Heart right ventricle (tissue), 16 donors: ENCODE results near the gene MICAL3. TPM values are rescaled to one million over a fixed set of nuclear protein-coding genes. Genes with fewer than 3 reads are reported as not detected.

Source experiments
- ATAC-seq, 8 donors: fragments of 200-7000 bp; cut with Tn5 transposase; one replicate each; pipeline ENCODE4 v1.9.1; 2020; ENCODE audit warnings: mild to moderate bottlenecking in 8 of 8, moderate library complexity in 8 of 8, moderate number of reproducible peaks in 1 of 8
- DNase-seq, 2 donors: peaks; one replicate each; pipeline ENCODE4 v3.0.0-alpha.2; 2020
- H3K27ac ChIP-seq, 10 donors: fragments of 200-600 bp; sonication (generic) in 2 of 10; one replicate each; pipeline versions ENCODE4 v1.5.0 to v1.8.0; 2020 to 2022; ENCODE audit warnings: mild to moderate bottlenecking in 3 of 10
- H3K27me3 ChIP-seq, 7 donors: fragments of 200-600 bp; one replicate each; pipeline ENCODE4 v1.8.0; 2021 to 2022; ENCODE audit warnings: mild to moderate bottlenecking in 2 of 7
- H3K36me3 ChIP-seq, 9 donors: fragments of 200-600 bp; sonication (generic) in 1 of 9; one replicate each; pipeline versions ENCODE4 v1.5.0 to v1.8.0; 2020 to 2022; ENCODE audit warnings: mild to moderate bottlenecking in 2 of 9
- H3K4me1 ChIP-seq, 9 donors: fragments of 200-600 bp; sonication (generic) in 1 of 9; one replicate each; pipeline versions ENCODE4 v1.5.0 to v1.8.0; 2020 to 2022; ENCODE audit warnings: mild to moderate bottlenecking in 4 of 9
- H3K4me3 ChIP-seq, 10 donors: fragments of 200-600 bp; sonication (generic) in 2 of 10; one replicate each; pipeline versions ENCODE4 v1.5.0 to v1.8.0; 2020 to 2022; ENCODE audit warnings: mild to moderate bottlenecking in 7 of 10, moderate library complexity in 2 of 10
- H3K9me3 ChIP-seq, 11 donors: fragments of 200-600 bp in 10 of 11; sonication (generic) in 2 of 11; one replicate each; pipeline versions ENCODE4 v1.5.0 to v1.8.0; 2013 to 2022; ENCODE audit warnings: mild to moderate bottlenecking in 2 of 11, control low read depth in 1 of 11, moderate library complexity in 1 of 11
- CTCF ChIP-seq, 9 donors: fragments of 200-600 bp; sonication (generic) in 2 of 9; IDR thresholded peaks; one replicate each; pipeline versions ENCODE4 v1.5.0 to v1.8.0; 2021 to 2022; ENCODE audit warnings: antibody characterized with exemption in 9 of 9, mild to moderate bottlenecking in 5 of 9, moderate library complexity in 1 of 9
- WGBS, 2 donors: extraction: QIAGEN DNeasy Blood & Tissue Kit; methylation state at CpG; one replicate each; pipeline ENCODE4 v1.1.7; 2013; ENCODE audit warnings: inconsistent platforms in 1 of 2; 5-methylcytosine and 5-hydroxymethylcytosine counted together
- intact Hi-C, 10 donors: fragments of 100-400 bp; cut with DNase I; formaldehyde crosslinking; loops; one replicate each; pipeline versions ENCODE4 v1.11.1 to v1.14.2; 2022
- polyA plus RNA-seq, 2 donors: library from polyadenylated mRNA; stranded (reverse); fragments of 200-250 nt; gene quantifications; one replicate each; pipeline ENCODE4 v1.2.3, GENCODE V29; 2013
- total RNA-seq, 10 donors: library from RNA; stranded (reverse); fragmentation: NEBNext Ultra II Directional in 3 of 10; extraction: Animal tissue kit (Norgen Biotek cat#: 25700) in 3 of 10; gene quantifications; one replicate each; pipeline versions ENCODE4 v1.2.1 to v1.2.4, GENCODE V29; 2021 to 2023
- donor health status: Arrhythmogenic right ventricular cardiomyopathy.
- donor health status: ischemic (EF 13 %, LVEDD 7.1; RV severe dilation, severe dysfunction).
- donor health status: healthy with polysubstance abuse.
- donor health status: DM: no; HTN: yes; CAD: no.
- donor health status: DM: no; HTN: no; CAD: no.
- donor health status: ischemic (EF 25% LVEDD 6.9; RV normal size, moderate dysfunction).
- donor health status: ischemic (EF 25% LVEDD 5.7; RV mildly dilated, moderate dysfunction).
- donor health status: healthy.
- donor health status: DM: yes; HTN: yes; CAD: no.
- donor health status: Ischemic cardiomyopathy.
- donor health status: ischemic (EF 35%, LVEDD 5.7; RV mildly dilated, moderate dysfunction).
- donor health status: nonischemic (EF 11% LVEDD 7.7; RV severe dilation, severe dysfunction).
- donor health status: DM: yes; HTN: yes; CAD: no.
- donor health status: PGD.
- donor health status: ischemic (EF 29% LVEDD 5.4; RV normal size, mild dysfunction).
- donor health status: nonischemic (EF 23%, LVEDD 6.1; RV moderate dilation, normal function).

MICAL3 gene
- total and polyA plus RNA-seq, 12 donors, result 13.2 to 137 (median 109) TPM

GRCh38 chr22:17822087-17822486 lies 202.3 kb downstream of the MICAL3 start:
- DNase-seq (no peak), ATAC-seq (no peak)
- TF ChIP-seq CTCF (IDR thresholded peaks at IDR 0.05), result no peak
- intact Hi-C loops, result loop anchor here in 1 of 10 donors (10.0 kb wide), 1 partner anchor 203 kb away; the partner anchor contains the start of gene MICAL3
- no peaks in the 10 kb centered on the region for H3K9me3 ChIP-seq
- peaks cover 0 to 90% (median 32%) of the 10 kb centered on the region in 9 donors for H3K36me3 ChIP-seq
- WGBS, 2 donors, result 92 to 96% methylated on average over 13 of the region's 13 CpGs
- H3K27me3 ChIP-seq, result no peaks in the 10 kb centered on the region
- H3K4me1 ChIP-seq, result peaks cover 0 to 12% (median 0%) of the 10 kb centered on the region in 9 donors
- H3K4me3 ChIP-seq, result no peak overlapping the region
- H3K27ac ChIP-seq, result no peak overlapping the region

DNA sequence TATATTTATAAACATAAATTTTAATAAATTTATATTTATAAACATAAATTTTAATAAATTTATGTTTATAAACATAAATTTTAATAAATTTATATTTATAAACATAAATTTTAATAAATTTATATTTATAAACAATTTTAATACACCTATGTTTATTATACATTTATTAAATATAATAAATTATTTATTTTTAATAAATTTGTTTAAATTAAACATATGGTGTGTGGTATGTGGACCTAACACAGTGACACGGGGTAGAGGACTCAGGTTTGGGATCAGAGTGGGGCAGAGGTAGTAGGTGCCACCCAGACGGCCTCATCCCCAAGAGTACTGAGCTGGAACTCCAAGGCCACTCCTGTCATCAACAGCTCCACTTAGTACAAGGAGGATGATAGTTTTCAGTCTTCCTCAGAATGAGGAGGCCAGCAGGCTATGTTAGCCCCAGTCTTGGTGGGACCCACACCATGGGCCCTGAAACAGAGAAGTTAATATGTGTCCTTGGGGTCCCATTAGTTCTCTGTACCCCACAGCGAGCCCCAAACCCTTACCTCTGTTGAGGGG lies 203.4 kb downstream of the MICAL3 start:
- ATAC-seq, result no peak
- DNase-seq, result no peak
- Histone ChIP-seq H3K27ac (no peak overlapping the region), H3K27me3 (no peaks in the 10 kb centered on the region), H3K4me3 (no peak overlapping the region), H3K36me3 (peaks cover 0 to 91% (median 43%) of the 10 kb centered on the region in 9 donors), H3K4me1 (peaks cover 0 to 12% (median 0%) of the 10 kb centered on the region in 9 donors), H3K9me3 (no peaks in the 10 kb centered on the region)
- WGBS, 2 donors, result 94 to 95% methylated on average over 3 of the region's 3 CpGs
- intact Hi-C loops, result loop anchor here in 1 of 10 donors (10.0 kb wide), 1 partner anchor 204 kb away; the partner anchor contains the start of gene MICAL3
- TF ChIP-seq CTCF (IDR thresholded peaks at IDR 0.05), result no peak

- no peaks in the 10 kb centered on the region for H3K27me3 ChIP-seq
- ATAC-seq, result no peak
- no peak for DNase-seq
- no peaks in the 10 kb centered on the region for H3K9me3 ChIP-seq
- no peak for TF ChIP-seq CTCF (IDR thresholded peaks at IDR 0.05)
- peaks cover 0 to 91% (median 54%) of the 10 kb centered on the region in 9 donors for H3K36me3 ChIP-seq
- H3K4me3 ChIP-seq, result no peak overlapping the region
- 93% methylated on average over 14 of the region's 14 CpGs for WGBS, 2 donors
- H3K4me1 ChIP-seq, result no peaks in the 10 kb centered on the region
- intact Hi-C loops, result loop anchor here in 1 of 10 donors (10.0 kb wide), 1 partner anchor 734 kb away; the partner anchor contains the start of gene IL17RA
- no peak overlapping the region for H3K27ac ChIP-seq
Measured at GRCh38 chr22:17818649-17819048, 205.7 kb downstream of the MICAL3 start.

DNA sequence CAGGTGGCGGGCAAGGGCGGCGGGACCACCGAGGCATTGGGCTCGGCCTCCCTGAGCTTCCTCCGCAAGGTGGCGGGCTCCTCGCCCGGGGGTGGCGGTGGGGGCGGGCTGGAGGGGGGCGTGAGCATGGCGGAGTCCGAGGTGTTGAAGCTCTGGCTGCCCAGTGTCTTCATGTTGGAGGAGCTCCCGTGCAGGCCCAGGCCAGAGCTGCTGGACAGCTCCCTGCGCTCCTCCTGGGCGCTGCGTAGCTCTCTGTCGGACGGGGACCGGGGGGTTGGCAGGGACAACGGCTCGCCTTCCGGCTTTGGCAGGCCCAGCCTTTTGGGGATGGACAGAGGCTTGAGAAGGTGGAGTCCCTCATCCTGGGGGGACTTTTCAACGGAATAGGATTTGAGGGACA lies 206.2 kb downstream of the MICAL3 start:
- Histone ChIP-seq H3K4me1 (no peaks in the 10 kb centered on the region), H3K27ac (no peak overlapping the region), H3K9me3 (no peaks in the 10 kb centered on the region), H3K27me3 (no peaks in the 10 kb centered on the region), H3K36me3 (peaks cover 0 to 94% (median 59%) of the 10 kb centered on the region in 9 donors), H3K4me3 (no peak overlapping the region)
- DNase-seq (no peak), ATAC-seq (peak in 2 of 8 donors; percentile 7 to 59)
- intact Hi-C loops, result loop anchor here in 1 of 10 donors (10.0 kb wide), 1 partner anchor 733 kb away; the partner anchor contains the start of gene IL17RA
- no peak for TF ChIP-seq CTCF (IDR thresholded peaks at IDR 0.05)
- 83 to 84% methylated on average over 25 of the region's 25 CpGs for WGBS, 2 donors
